OCI-LY1 (cell line): ENCODE results near the gene PDZD2.

ENCODE experiments used
- EZH2 ChIP-seq: fragments of 200-600 bp; sonication (generic), shearing (Covaris generic); IDR thresholded peaks from 2 replicates; pipeline ENCODE4 v1.8.0; 2017; ENCODE audit warnings: borderline replicate concordance, mixed run types, mild to moderate bottlenecking, antibody characterized with exemption, low read length, moderate library complexity, mixed read lengths
- TF ChIP-seq, protein P1 (sequence below): fragments of 200-600 bp; sonication (generic), shearing (Covaris generic); IDR thresholded peaks from 2 replicates; pipeline ENCODE4 v1.5.1; 2017; ENCODE audit warnings: mild to moderate bottlenecking, antibody characterized with exemption, low read length, moderate library complexity, mixed read lengths

DNA sequence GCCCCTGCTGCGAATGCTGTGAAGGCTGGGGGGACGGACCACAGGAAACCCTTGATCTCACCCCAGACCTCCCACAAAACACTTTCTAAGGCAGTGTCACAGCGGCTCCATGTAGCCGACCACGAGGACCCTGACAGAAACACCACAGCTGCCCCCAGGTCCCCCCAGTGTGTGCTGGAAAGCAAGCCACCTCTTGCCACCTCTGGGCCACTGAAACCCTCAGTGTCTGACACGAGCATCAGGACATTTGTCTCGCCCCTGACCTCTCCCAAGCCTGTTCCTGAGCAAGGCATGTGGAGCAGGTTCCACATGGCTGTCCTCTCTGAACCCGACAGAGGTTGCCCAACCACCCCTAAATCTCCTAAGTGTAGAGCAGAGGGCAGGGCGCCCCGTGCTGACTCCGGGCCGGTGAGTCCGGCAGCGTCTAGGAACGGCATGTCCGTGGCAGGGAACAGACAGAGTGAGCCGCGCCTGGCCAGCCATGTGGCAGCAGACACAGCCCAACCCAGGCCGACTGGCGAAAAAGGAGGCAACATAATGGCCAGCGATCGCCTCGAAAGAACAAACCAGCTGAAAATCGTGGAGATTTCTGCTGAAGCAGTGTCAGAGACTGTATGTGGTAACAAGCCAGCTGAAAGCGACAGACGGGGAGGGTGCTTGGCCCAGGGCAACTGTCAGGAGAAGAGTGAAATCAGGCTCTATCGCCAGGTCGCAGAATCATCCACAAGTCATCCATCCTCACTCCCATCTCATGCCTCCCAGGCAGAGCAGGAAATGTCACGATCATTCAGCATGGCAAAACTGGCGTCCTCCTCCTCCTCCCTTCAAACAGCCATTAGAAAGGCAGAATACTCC lies 450.4 kb downstream of the PDZD2 start:
- TF ChIP-seq, protein P1, sequence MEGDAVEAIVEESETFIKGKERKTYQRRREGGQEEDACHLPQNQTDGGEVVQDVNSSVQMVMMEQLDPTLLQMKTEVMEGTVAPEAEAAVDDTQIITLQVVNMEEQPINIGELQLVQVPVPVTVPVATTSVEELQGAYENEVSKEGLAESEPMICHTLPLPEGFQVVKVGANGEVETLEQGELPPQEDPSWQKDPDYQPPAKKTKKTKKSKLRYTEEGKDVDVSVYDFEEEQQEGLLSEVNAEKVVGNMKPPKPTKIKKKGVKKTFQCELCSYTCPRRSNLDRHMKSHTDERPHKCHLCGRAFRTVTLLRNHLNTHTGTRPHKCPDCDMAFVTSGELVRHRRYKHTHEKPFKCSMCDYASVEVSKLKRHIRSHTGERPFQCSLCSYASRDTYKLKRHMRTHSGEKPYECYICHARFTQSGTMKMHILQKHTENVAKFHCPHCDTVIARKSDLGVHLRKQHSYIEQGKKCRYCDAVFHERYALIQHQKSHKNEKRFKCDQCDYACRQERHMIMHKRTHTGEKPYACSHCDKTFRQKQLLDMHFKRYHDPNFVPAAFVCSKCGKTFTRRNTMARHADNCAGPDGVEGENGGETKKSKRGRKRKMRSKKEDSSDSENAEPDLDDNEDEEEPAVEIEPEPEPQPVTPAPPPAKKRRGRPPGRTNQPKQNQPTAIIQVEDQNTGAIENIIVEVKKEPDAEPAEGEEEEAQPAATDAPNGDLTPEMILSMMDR: no peak
- no peak for TF ChIP-seq EZH2
